SK-N-SH (cell line): ENCODE data around the gene C4orf36. TPM values are rescaled to one million over a fixed set of nuclear protein-coding genes. Genes with fewer than 3 reads are reported as not detected.

ENCODE experiments used
- CTCF ChIA-PET: fragments of 300-600, 350-600 bp; formaldehyde crosslinking; extraction: SDS; loops from one replicate; lab custom pipeline; 2021; lab: Yijun Ruan, JAX
- POLR2A ChIA-PET: fragments of 350-600 bp; sonication (Branson Sonifier 250); formaldehyde crosslinking; extraction: SDS; loops from one replicate; lab custom pipeline; 2020; ENCODE audit warnings: antibody characterized with exemption, inconsistent platforms; lab: Yijun Ruan, JAX
- DNase-seq: peaks from one replicate; pipeline ENCODE4 v3.0.0; 2012
- H2AFZ ChIP-seq: fragments of 200-600 bp; sonication (generic); 2 replicates; pipeline ENCODE4 v1.8.1; 2016; ENCODE audit warnings: antibody characterized with exemption, mild to moderate bottlenecking, low read depth
- H3F3A ChIP-seq: fragments of 200-600 bp; sonication (generic); replicated peaks from 2 replicates; pipeline ENCODE3; 2016; ENCODE audit warnings: antibody characterized with exemption, mild to moderate bottlenecking; ENCODE audit not compliant: insufficient read depth
- H3K27ac ChIP-seq, 2 experiments: fragments of 200-500 bp in 1 of 2; fragments of 200-600 bp in 1 of 2; sonication (Bioruptor generic) in 1 of 2; sonication (generic), shearing (Covaris generic) in 1 of 2; 2 replicates each; pipeline versions ENCODE4 v1.5.1 to v1.6.1; 2014 to 2016; ENCODE audit warnings: low read depth in 2 of 2, inconsistent platforms in 1 of 2, low read length in 1 of 2, mild to moderate bottlenecking in 1 of 2, mixed read lengths in 1 of 2
- H3K27me3 ChIP-seq: fragments of 200-600 bp; sonication (generic), shearing (Covaris generic); 2 replicates; pipeline ENCODE4 v1.6.1; 2016; ENCODE audit warnings: mixed run types; ENCODE audit not compliant: insufficient read depth
- H3K36me3 ChIP-seq, 2 experiments: fragments of 200-500 bp in 1 of 2; fragments of 200-600 bp in 1 of 2; sonication (Bioruptor generic) in 1 of 2; sonication (generic) in 1 of 2; replicated peaks in 1 of 2; 2 replicates each; pipeline versions ENCODE3 to v1.5.1; 2014 to 2016; ENCODE audit warnings: low read length in 1 of 2, mild to moderate bottlenecking in 1 of 2; ENCODE audit not compliant: insufficient read depth in 2 of 2, control insufficient read depth in 1 of 2
- H3K4me1 ChIP-seq, 2 experiments: fragments of 200-500 bp in 1 of 2; fragments of 200-600 bp in 1 of 2; sonication (Bioruptor generic) in 1 of 2; sonication (generic), shearing (Covaris generic) in 1 of 2; 2 replicates each; pipeline versions ENCODE4 v1.5.1 to v1.6.1; 2014 to 2016; ENCODE audit warnings: low read depth in 1 of 2, low read length in 1 of 2, mixed run types in 1 of 2; ENCODE audit not compliant: insufficient read depth in 2 of 2, control insufficient read depth in 1 of 2
- H3K4me2 ChIP-seq: fragments of 200-600 bp; sonication (generic), shearing (Covaris generic); 2 replicates; pipeline ENCODE4 v1.6.1; 2017; ENCODE audit warnings: mixed run types
- H3K4me3 ChIP-seq, 2 experiments: fragments of 200-500 bp in 1 of 2; fragments of 200-600 bp in 1 of 2; sonication (Bioruptor generic) in 1 of 2; sonication (generic), shearing (Covaris generic) in 1 of 2; 2 replicates each; pipeline versions ENCODE4 v1.5.1 to v1.8.1; 2014 to 2016; ENCODE audit warnings: low read depth in 2 of 2, inconsistent platforms in 1 of 2, low read length in 1 of 2, mild to moderate bottlenecking in 1 of 2, mixed read lengths in 1 of 2, moderate library complexity in 1 of 2
- H3K79me2 ChIP-seq: fragments of 200-600 bp; sonication (generic); 2 replicates; pipeline ENCODE4 v1.8.1; 2017; ENCODE audit warnings: mild to moderate bottlenecking; ENCODE audit not compliant: insufficient read depth
- H3K9ac ChIP-seq: fragments of 200-600 bp; sonication (generic); 2 replicates; pipeline ENCODE4 v1.6.1; 2017; ENCODE audit warnings: mixed run types
- H3K9me2 ChIP-seq: fragments of 200-600 bp; sonication (generic); 2 replicates; pipeline ENCODE4 v1.6.1; 2017; ENCODE audit warnings: mixed run types
- H3K9me3 ChIP-seq: fragments of 200-600 bp; sonication (generic); 2 replicates; pipeline ENCODE4 v1.6.1; 2017; ENCODE audit warnings: mixed run types, mild to moderate bottlenecking, moderate library complexity
- H4K20me1 ChIP-seq: fragments of 200-600 bp; sonication (generic); 2 replicates; pipeline ENCODE4 v1.6.1; 2017; ENCODE audit warnings: mild to moderate bottlenecking, mixed run types; ENCODE audit not compliant: insufficient read depth
- CHD2 ChIP-seq: fragments of 150-350 bp; IDR thresholded peaks from 2 replicates; pipeline ENCODE4 v1.6.1; 2018; ENCODE audit warnings: low read length; ENCODE audit not compliant: partially characterized antibody
- CTCF ChIP-seq: fragments of 200-600 bp; sonication (generic); IDR thresholded peaks from 2 replicates; pipeline ENCODE4 v1.6.1; 2017; ENCODE audit warnings: antibody characterized with exemption, mild to moderate bottlenecking, moderate library complexity
- EP300 ChIP-seq, 2 experiments: IDR thresholded peaks; 2 replicates each; pipeline versions ENCODE4 v1.4.0 to v1.6.1; 2012; ENCODE audit warnings: borderline replicate concordance in 1 of 2, low read depth in 1 of 2, low read length in 1 of 2
- FOXJ3 ChIP-seq: sonication (generic); formaldehyde crosslinking; IDR thresholded peaks from 2 replicates; pipeline ENCODE4 v1.5.1; 2020; ENCODE audit warnings: mild to moderate bottlenecking, missing genetic modification reagents
- GATA2 ChIP-seq: sonication (generic); formaldehyde crosslinking; IDR thresholded peaks from 2 replicates; pipeline ENCODE4 v1.5.0; 2020; ENCODE audit warnings: mild to moderate bottlenecking, missing genetic modification reagents
- IRF3 ChIP-seq: fragments of 150-350 bp; IDR thresholded peaks from 2 replicates; pipeline ENCODE4 v1.6.1; 2016; ENCODE audit warnings: mild to moderate bottlenecking, low read depth, low read length
- MAX ChIP-seq: IDR thresholded peaks from 2 replicates; pipeline ENCODE4 v1.4.0; 2012; ENCODE audit warnings: low read depth
- NFIC ChIP-seq: IDR thresholded peaks from 2 replicates; pipeline ENCODE4 v1.4.0; 2012; ENCODE audit warnings: borderline replicate concordance
- PBX3 ChIP-seq: IDR thresholded peaks from 2 replicates; pipeline ENCODE4; 2012
- RAD21 ChIP-seq: IDR thresholded peaks from 2 replicates; pipeline ENCODE4 v1.6.1; 2012; ENCODE audit warnings: mild to moderate bottlenecking, low read length
- REST ChIP-seq: IDR thresholded peaks from 2 replicates; pipeline ENCODE4 v1.6.1; 2012; ENCODE audit warnings: mild to moderate bottlenecking, low read depth, low read length, moderate library complexity
- RFX5 ChIP-seq: IDR thresholded peaks from 2 replicates; pipeline ENCODE4 v1.6.1; 2012; ENCODE audit warnings: mild to moderate bottlenecking, improper control_type of control experiment, low read length
- TAF1 ChIP-seq: IDR thresholded peaks from 2 replicates; pipeline ENCODE4 v1.6.1; 2012; ENCODE audit warnings: low read depth, mild to moderate bottlenecking, low read length, moderate library complexity, borderline replicate concordance
- TCF12 ChIP-seq: IDR thresholded peaks from 2 replicates; pipeline ENCODE4 v1.4.0; 2012
- USF1 ChIP-seq: IDR thresholded peaks from 2 replicates; pipeline ENCODE4 v1.4.0; 2012; ENCODE audit warnings: low read depth, borderline replicate concordance
- ZBTB33 ChIP-seq: IDR thresholded peaks from 2 replicates; pipeline ENCODE4 v1.4.0; 2012; ENCODE audit warnings: low read depth, borderline replicate concordance
- WGBS: methylation state at CpG from one replicate; pipeline ENCODE4 v1.1.6; 2017; ENCODE audit warnings: low lambda C conversion rate; 5-methylcytosine and 5-hydroxymethylcytosine counted together
- polyA plus RNA-seq, 3 experiments: library from polyadenylated mRNA; depleted of rRNA; stranded (reverse); fragments of >200 nt; gene quantifications; 2 replicates each; pipeline ENCODE4 v1.2.3, GENCODE V29; 2012

Gene C4orf36
- polyA plus RNA-seq, 1 of the 3 experiments (the other 2 are of a cell fraction) = 0.71 TPM

GRCh38 chr4:86909546-86910295, 17.5 kb upstream of the C4orf36 start:
- Histone ChIP-seq H3F3A (no peaks in the 10 kb centered on the region), H3K4me2 (no peak overlapping the region), H3K4me1 (no peaks in the 10 kb centered on the region), H3K9ac (no peak overlapping the region), H3K4me3 (no peak overlapping the region), H3K27ac (no peak overlapping the region), H3K27me3 (no peaks in the 10 kb centered on the region), H3K36me3 (no peaks in the 10 kb centered on the region), H4K20me1 (no peaks in the 10 kb centered on the region), H3K9me3 (no peaks in the 10 kb centered on the region), H3K79me2 (no peaks in the 10 kb centered on the region), H2AFZ (no peak overlapping the region), H3K9me2 (no peaks in the 10 kb centered on the region)
- WGBS = 95% methylated on average over 8 of the region's 8 CpGs
- ChIA-PET POLR2A (no interaction called here), CTCF (interaction anchor here (0.8 to 21.7 kb wide), 7 partner anchors 9 to 411 kb away, joined by 3 to 294 read pairs (median 4); partner anchors contain the start of gene AFF1)
- DNase-seq = no peak
- TF ChIP-seq RFX5 (no peak), TAF1 (no peak), RAD21 (no peak), IRF3 (no peak), NFIC (no peak), CTCF (no peak), EP300 (IDR thresholded peaks at IDR 0.05; ENCODE audit: borderline replicate concordance in 1 of 2, low read depth in 1 of 2, low read length in 1 of 2) (no peak), TCF12 (no peak), CHD2 (no peak), MAX (no peak), ZBTB33 (no peak), PBX3 (no peak), REST (no peak), GATA2 (CRISPR knock-in tag) (no peak), USF1 (no peak), FOXJ3 (no peak)
